Nephron progenitor cell (in vitro differentiated cells): ENCODE data around the gene TTLL5.

ENCODE experiments used
- DNase-seq: peaks from one replicate; pipeline ENCODE4 v3.0.0; 2021
- H3K27ac Mint-ChIP-seq: 2 replicates; pipeline ENCODE4 v1.8.0; 2021; ENCODE audit warnings: mild to moderate bottlenecking, moderate library complexity, mixed read lengths
- H3K27me3 Mint-ChIP-seq: 2 replicates; pipeline ENCODE4 v1.8.0; 2021; ENCODE audit warnings: mild to moderate bottlenecking, low read depth, mixed read lengths; ENCODE audit not compliant: poor library complexity
- H3K36me3 Mint-ChIP-seq: 2 replicates; pipeline ENCODE4 v1.8.0; 2021; ENCODE audit warnings: low read depth, mixed read lengths
- H3K4me1 Mint-ChIP-seq: 2 replicates; pipeline ENCODE4 v1.8.0; 2021; ENCODE audit warnings: mixed read lengths
- H3K4me3 Mint-ChIP-seq: 2 replicates; pipeline ENCODE4 v1.8.0; 2021; ENCODE audit warnings: mild to moderate bottlenecking, moderate library complexity, mixed read lengths
- H3K9me3 Mint-ChIP-seq: 2 replicates; pipeline ENCODE4 v1.8.0; 2021; ENCODE audit warnings: mild to moderate bottlenecking, moderate library complexity, mixed read lengths
- TF ChIP-seq, protein P1 (sequence below): fragments of 200-600 bp; sonication (generic); IDR thresholded peaks from 2 replicates; pipeline ENCODE4 v1.5.0; 2021; ENCODE audit warnings: antibody characterized with exemption

TTLL5 gene

DNA sequence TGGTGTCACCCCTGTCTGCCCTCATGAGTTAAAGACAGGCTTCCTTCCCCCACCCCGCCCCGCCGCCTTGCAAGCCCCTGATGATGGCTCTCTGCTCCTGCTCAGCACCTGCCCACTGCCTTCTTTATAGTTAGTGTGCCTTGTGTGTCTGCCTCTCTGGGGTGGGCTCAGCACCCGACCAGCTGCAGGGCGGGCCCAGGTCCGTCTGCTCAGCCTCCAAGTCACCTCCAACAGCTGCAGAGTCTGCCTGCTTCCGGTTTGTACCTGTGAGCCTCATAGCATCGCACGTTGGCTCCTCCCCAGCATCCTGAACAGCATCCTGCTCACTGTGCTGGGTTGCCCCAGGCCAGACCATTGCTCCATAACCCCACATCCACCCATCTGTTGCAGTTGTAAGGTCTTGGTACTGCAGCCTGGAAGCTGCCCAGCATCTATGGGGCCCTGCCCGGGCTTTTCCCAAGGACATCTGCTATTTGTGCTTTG, 317.2 kb downstream of the TTLL5 start:
- H3K4me1 Mint-ChIP-seq: peaks cover 59% of the 10 kb centered on the region
- peaks cover 22% of the 10 kb centered on the region for H3K27me3 Mint-ChIP-seq
- H3K27ac Mint-ChIP-seq: no peak overlapping the region
- TF ChIP-seq, protein P1, sequence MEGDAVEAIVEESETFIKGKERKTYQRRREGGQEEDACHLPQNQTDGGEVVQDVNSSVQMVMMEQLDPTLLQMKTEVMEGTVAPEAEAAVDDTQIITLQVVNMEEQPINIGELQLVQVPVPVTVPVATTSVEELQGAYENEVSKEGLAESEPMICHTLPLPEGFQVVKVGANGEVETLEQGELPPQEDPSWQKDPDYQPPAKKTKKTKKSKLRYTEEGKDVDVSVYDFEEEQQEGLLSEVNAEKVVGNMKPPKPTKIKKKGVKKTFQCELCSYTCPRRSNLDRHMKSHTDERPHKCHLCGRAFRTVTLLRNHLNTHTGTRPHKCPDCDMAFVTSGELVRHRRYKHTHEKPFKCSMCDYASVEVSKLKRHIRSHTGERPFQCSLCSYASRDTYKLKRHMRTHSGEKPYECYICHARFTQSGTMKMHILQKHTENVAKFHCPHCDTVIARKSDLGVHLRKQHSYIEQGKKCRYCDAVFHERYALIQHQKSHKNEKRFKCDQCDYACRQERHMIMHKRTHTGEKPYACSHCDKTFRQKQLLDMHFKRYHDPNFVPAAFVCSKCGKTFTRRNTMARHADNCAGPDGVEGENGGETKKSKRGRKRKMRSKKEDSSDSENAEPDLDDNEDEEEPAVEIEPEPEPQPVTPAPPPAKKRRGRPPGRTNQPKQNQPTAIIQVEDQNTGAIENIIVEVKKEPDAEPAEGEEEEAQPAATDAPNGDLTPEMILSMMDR: no peak
- DNase-seq: no peak
- H3K36me3 Mint-ChIP-seq: no peaks in the 10 kb centered on the region
- H3K4me3 Mint-ChIP-seq: no peak overlapping the region
- H3K9me3 Mint-ChIP-seq: no peaks in the 10 kb centered on the region

DNA sequence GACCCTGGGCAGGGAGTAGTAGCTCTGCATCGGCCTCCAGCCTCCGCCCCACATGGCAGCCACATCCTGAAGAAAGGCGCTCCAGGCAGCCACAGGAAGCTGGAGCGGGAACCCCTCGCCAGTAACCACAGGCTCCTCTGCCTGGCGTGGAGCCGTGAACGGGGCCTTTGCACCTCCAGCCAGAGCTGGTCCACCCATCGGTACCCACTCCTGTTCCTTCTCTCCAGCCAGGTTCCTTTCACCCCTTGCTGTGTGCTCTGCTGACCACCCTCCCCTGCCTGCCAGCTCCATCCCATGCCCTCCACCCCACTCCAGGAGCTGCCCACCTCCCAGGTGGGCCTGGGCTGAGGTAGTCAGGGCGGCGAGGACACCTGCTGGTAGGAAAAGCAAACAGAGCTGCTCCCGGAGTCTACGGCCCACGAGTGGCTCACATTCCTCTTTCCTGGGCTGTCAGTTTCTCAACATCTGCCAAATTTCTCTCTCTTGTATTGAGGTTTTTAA, 318.1 kb downstream of the TTLL5 start:
- Mint-ChIP-seq H3K27ac (no peak overlapping the region), H3K4me3 (peak overlapping the region; percentile 69), H3K9me3 (no peaks in the 10 kb centered on the region), H3K27me3 (peaks cover 31% of the 10 kb centered on the region), H3K4me1 (peaks cover 59% of the 10 kb centered on the region), H3K36me3 (no peaks in the 10 kb centered on the region)
- DNase-seq: peak; percentile 53
- TF ChIP-seq, protein P1: peak; percentile 46

DNA sequence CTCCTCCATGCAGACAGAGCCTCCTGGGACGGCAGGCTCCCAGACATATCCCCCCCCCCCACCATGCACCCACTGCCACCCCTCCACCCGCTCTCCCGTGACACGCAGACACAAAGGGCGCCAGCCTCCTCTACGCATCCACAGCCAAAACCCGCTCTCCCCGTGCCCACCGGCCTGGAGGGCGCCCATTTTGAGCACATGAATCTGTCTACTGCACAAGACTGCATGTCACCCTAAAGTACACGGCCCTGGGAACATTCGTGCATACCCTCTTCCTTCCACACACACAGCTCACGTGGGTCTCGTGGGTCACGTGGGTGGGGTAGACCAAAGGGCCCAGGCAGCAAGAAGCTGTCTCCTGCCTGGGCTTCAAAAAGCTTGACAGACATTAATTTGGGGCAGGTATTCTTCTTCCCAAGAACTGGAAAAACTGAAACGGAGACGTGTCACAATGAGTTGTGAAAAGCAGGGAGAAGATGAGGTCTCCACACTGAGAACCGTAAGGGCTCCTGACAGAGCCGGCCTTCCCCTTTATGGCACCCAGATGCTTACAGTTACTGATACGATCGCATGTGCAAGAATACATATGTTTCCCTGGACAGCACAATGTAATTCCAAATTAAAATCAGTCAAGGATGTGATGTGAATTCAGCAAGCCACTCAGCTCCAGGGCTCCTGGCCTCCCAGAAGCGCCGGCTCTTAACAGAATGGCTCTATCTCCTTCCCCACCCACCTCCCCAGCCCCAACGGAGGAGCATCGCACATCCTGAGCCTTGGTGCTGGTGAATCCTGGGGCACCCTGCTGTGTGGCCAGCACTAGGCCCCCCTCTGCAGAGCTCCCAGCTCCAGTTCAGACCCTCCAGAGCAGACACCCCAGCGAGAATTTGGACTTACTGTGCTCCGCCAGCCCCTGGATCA, 318.9 kb downstream of the TTLL5 start:
- peaks cover 59% of the 10 kb centered on the region for H3K4me1 Mint-ChIP-seq

GRCh38 chr14:75980856-75981255, 319.8 kb downstream of the TTLL5 start:
- TF ChIP-seq, protein P1: no peak
- Mint-ChIP-seq H3K9me3 (no peaks in the 10 kb centered on the region), H3K4me3 (peak overlapping the region; percentile 88), H3K27ac (peak overlapping the region; percentile 94), H3K4me1 (peaks cover 59% of the 10 kb centered on the region), H3K27me3 (peaks cover 42% of the 10 kb centered on the region), H3K36me3 (no peaks in the 10 kb centered on the region)
- no peak for DNase-seq

More for the DNA sequence above, 318.9 kb downstream of the TTLL5 start:
- Mint-ChIP-seq H3K27me3 (peaks cover 36% of the 10 kb centered on the region), H3K9me3 (no peaks in the 10 kb centered on the region), H3K27ac (no peak overlapping the region), H3K36me3 (no peaks in the 10 kb centered on the region), H3K4me3 (peak overlapping the region; percentile 88)
- TF ChIP-seq, protein P1: no peak
- no peak for DNase-seq

- Mint-ChIP-seq H3K4me3 (peak within 1 kb of the TSS; percentile 88), H3K27me3 (peaks cover 45% of the 10 kb centered on the region), H3K9me3 (no peaks in the 10 kb centered on the region), H3K27ac (peak within 1 kb of the TSS; percentile 94), H3K4me1 (peaks cover 62% of the 10 kb centered on the region), H3K36me3 (no peaks in the 10 kb centered on the region)
- TF ChIP-seq, protein P1: no peak
- DNase-seq: peak; percentile 34
Measured at GRCh38 chr14:75981426-75982265, 320.6 kb downstream of the TTLL5 start, which contains the start of gene TGFB3. Gene TGFB3 (minus strand): TSS chr14:75981995. CDS start chr14:75980893, 1,102 bp downstream.
